Esophagus squamous epithelium (tissue), 4 donors: ENCODE results near the gene RYR1.

Experiments
- POLR2A ChIP-seq, 4 donors: fragments of 450-650 bp; IDR thresholded peaks; one replicate each; pipeline ENCODE4 v1.6.1; 2017; ENCODE audit warnings: antibody characterized with exemption in 4 of 4, mild to moderate bottlenecking in 4 of 4, moderate library complexity in 3 of 4
- TF ChIP-seq, protein P1 (sequence below), 6 experiments: fragments of 450-650 bp in 4 of 6; fragments of 200-600 bp in 2 of 6; sonication (generic) in 2 of 6; IDR thresholded peaks; one replicate each; pipeline ENCODE4 v1.5.1; 2016 to 2019; ENCODE audit warnings: antibody characterized with exemption in 6 of 6, mild to moderate bottlenecking in 4 of 6, moderate library complexity in 4 of 6

DNA sequence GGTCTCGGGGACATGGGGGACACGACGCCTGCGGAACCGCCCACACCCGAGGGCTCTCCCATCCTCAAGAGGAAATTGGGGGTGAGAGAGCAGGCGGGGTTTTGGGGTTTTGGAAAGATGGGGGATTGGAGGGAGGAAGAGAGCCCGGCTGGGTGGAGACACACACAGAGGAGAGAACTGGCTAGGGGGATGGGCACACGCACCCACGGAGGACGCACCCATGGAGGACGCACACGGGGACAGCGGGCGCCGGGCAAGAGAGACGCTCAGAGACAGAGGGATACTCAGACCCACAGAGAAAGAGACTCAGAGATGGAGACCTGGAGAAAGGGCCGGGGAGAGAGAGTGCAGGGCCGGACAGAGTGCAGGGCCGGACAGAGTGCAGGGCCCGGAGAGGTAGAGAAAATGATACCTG lies 132.2 kb downstream of the RYR1 start:
- TF ChIP-seq, protein P1, sequence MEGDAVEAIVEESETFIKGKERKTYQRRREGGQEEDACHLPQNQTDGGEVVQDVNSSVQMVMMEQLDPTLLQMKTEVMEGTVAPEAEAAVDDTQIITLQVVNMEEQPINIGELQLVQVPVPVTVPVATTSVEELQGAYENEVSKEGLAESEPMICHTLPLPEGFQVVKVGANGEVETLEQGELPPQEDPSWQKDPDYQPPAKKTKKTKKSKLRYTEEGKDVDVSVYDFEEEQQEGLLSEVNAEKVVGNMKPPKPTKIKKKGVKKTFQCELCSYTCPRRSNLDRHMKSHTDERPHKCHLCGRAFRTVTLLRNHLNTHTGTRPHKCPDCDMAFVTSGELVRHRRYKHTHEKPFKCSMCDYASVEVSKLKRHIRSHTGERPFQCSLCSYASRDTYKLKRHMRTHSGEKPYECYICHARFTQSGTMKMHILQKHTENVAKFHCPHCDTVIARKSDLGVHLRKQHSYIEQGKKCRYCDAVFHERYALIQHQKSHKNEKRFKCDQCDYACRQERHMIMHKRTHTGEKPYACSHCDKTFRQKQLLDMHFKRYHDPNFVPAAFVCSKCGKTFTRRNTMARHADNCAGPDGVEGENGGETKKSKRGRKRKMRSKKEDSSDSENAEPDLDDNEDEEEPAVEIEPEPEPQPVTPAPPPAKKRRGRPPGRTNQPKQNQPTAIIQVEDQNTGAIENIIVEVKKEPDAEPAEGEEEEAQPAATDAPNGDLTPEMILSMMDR (IDR thresholded peaks at IDR 0.05): no peak
- no peak for TF ChIP-seq POLR2A (IDR thresholded peaks at IDR 0.05)
